CD4-positive, alpha-beta memory T cell (primary cell): ENCODE results near the gene HEMGN. TPM values are rescaled to one million over a fixed set of nuclear protein-coding genes. Genes with fewer than 3 reads are reported as not detected.
A peak's percentile ranks its signal among the peaks of the same experiment; 100 is the strongest.

Experiments used
- CTCF ChIA-PET: fragments of 350-600 bp; sonication (Branson Sonifier 250); formaldehyde crosslinking; loops from one replicate; lab custom pipeline; 2021; ENCODE audit warnings: inconsistent platforms; ENCODE audit not compliant: partially characterized antibody; lab: Charles Lee
- POLR2A ChIA-PET: fragments of 350-600 bp; sonication (Branson Sonifier 250); formaldehyde crosslinking; loops from one replicate; lab custom pipeline; 2021; ENCODE audit not compliant: partially characterized antibody; lab: Charles Lee
- DNase-seq, 5 donors: peaks; one replicate each; pipeline versions ENCODE4 v3.0.0 to v3.0.0-alpha.2; 2020 to 2022; ENCODE audit warnings: mixed read lengths in 1 of 5
- H3K27ac ChIP-seq: one replicate; pipeline ENCODE4 v1.7.0; 2013; ENCODE audit warnings: low read depth, low read length
- H3K27me3 ChIP-seq: 2 replicates; pipeline ENCODE4 v1.7.0; 2013; ENCODE audit warnings: mild to moderate bottlenecking, low read length, moderate library complexity; ENCODE audit not compliant: insufficient read depth
- H3K36me3 ChIP-seq: 2 replicates; pipeline ENCODE4 v1.7.0; 2013; ENCODE audit warnings: mild to moderate bottlenecking, low read length, moderate library complexity; ENCODE audit not compliant: insufficient read depth
- H3K4me1 ChIP-seq: 2 replicates; pipeline ENCODE4 v1.7.0; 2013; ENCODE audit warnings: mild to moderate bottlenecking, low read length, moderate library complexity; ENCODE audit not compliant: insufficient read depth
- H3K4me3 ChIP-seq, 2 donors: one replicate each; pipeline ENCODE4 v1.7.0; 2013; ENCODE audit warnings: low read length in 2 of 2, mild to moderate bottlenecking in 1 of 2
- H3K9me3 ChIP-seq, 2 donors: one replicate each; pipeline ENCODE4 v1.7.0; 2013; ENCODE audit warnings: low read length in 2 of 2, control low read depth in 1 of 2; ENCODE audit not compliant: control insufficient read depth in 1 of 2
- H3K27ac Mint-ChIP-seq, 7 donors: one replicate each; pipeline ENCODE4 v1.8.0; 2020 to 2021; ENCODE audit warnings: mixed read lengths in 7 of 7, mild to moderate bottlenecking in 6 of 7, inconsistent platforms in 3 of 7, moderate library complexity in 3 of 7
- H3K27me3 Mint-ChIP-seq, 2 donors: one replicate each; pipeline ENCODE4 v1.8.0; 2020 to 2021; ENCODE audit warnings: mixed read lengths in 2 of 2
- H3K36me3 Mint-ChIP-seq, 2 donors: one replicate each; pipeline ENCODE4 v1.8.0; 2020 to 2021; ENCODE audit warnings: mixed read lengths in 2 of 2, inconsistent platforms in 1 of 2, mild to moderate bottlenecking in 1 of 2
- H3K4me1 Mint-ChIP-seq, 4 donors: one replicate each; pipeline ENCODE4 v1.8.0; 2020 to 2021; ENCODE audit warnings: mixed read lengths in 4 of 4, mild to moderate bottlenecking in 1 of 4
- H3K4me3 Mint-ChIP-seq, 8 donors: one replicate each; pipeline ENCODE4 v1.8.0; 2020 to 2021; ENCODE audit warnings: mixed read lengths in 8 of 8, mild to moderate bottlenecking in 7 of 8, moderate library complexity in 6 of 8, inconsistent platforms in 3 of 8
- H3K9me3 Mint-ChIP-seq, 8 donors: one replicate each; pipeline ENCODE4 v1.8.0; 2020 to 2021; ENCODE audit warnings: mixed read lengths in 8 of 8, mild to moderate bottlenecking in 5 of 8, inconsistent platforms in 3 of 8, moderate library complexity in 1 of 8
- intact Hi-C: fragments of 100-400 bp; cut with micrococcal nuclease; formaldehyde crosslinking; loops from one replicate; pipeline ENCODE4 v1.15.1; 2023
- polyA plus RNA-seq, 2 donors: library from polyadenylated mRNA; unstranded; fragments of 300-500 nt; fragmentation: Illumina TruSeq; gene quantifications; one replicate each; pipeline ENCODE4 v1.2.3, GENCODE V29; 2021
- total RNA-seq, 2 experiments: library from RNA; stranded (reverse); gene quantifications; one replicate each; pipeline ENCODE4 v1.2.3, GENCODE V29; 2021

The HEMGN gene, protein sequence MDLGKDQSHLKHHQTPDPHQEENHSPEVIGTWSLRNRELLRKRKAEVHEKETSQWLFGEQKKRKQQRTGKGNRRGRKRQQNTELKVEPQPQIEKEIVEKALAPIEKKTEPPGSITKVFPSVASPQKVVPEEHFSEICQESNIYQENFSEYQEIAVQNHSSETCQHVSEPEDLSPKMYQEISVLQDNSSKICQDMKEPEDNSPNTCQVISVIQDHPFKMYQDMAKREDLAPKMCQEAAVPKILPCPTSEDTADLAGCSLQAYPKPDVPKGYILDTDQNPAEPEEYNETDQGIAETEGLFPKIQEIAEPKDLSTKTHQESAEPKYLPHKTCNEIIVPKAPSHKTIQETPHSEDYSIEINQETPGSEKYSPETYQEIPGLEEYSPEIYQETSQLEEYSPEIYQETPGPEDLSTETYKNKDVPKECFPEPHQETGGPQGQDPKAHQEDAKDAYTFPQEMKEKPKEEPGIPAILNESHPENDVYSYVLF
- 1 to 10 TPM; 1.6 to 2.3 TPM for total RNA-seq
- polyA plus RNA-seq: 1 to 10 TPM; 3.4 to 4.0 TPM

DNA sequence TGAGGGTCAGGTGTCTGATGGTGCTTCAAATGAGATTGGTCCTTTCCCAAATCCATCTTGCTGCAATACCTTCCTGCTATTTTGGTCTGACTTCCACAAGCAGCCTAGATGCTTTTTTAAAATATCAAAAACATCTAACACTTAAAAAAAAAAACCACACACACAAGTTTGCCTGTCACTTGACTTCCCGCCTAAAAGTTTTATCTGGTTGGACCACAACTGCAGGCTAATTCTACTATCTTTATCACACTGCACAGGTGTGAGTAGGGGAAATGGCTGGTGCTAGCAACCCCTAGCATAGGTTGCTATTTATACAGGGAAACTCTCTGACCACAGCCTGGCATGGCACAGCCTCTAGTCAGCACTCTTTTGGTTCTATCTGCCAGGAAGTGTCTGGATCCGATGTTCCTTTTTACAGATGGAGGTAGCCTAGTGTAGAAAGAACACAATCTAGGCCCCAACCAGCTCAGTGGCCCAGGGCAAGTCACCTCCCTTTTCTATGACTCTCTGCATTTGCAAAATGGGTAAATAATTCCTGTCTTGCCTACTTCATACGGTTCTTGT lies at the start of gene HEMGN:
Gene HEMGN, minus strand, starts transcription at position 92 of the 564 bp plus-strand sequence. Its CDS starts 36 bp downstream, at position 56.
- Mint-ChIP-seq H3K27me3 (no peaks in the 10 kb centered on the region), H3K9me3 (no peaks in the 10 kb centered on the region), H3K36me3 (no peaks in the 10 kb centered on the region), H3K4me3 (peak within 1 kb of the TSS in 7 of 8 donors; percentile 31 to 79 (median 51)), H3K27ac (peak within 1 kb of the TSS; percentile 67 to 93 (median 89)), H3K4me1 (peaks cover 20 to 37% (median 28%) of the 10 kb centered on the region in 4 donors)
- H3K27ac ChIP-seq: peak within 1 kb of the TSS; percentile 38
- no peaks in the 10 kb centered on the region for H3K36me3 ChIP-seq
- H3K9me3 ChIP-seq: no peaks in the 10 kb centered on the region
- no peaks in the 10 kb centered on the region for H3K27me3 ChIP-seq
- H3K4me3 ChIP-seq: no peak within 1 kb of the TSS
- intact Hi-C loops: loop anchor here (1.0 kb wide), 1 partner anchor 15 kb away; no protein-coding TSS in a partner anchor
- ChIA-PET POLR2A (interaction anchor here (0.8 to 2.3 kb wide), 4 partner anchors 15 to 45 kb away, joined by 3 to 12 read pairs (median 8); partner anchors contain the start of genes ANP32B and TRMO), CTCF (interaction anchor here (1.4 to 8.1 kb wide), 2 partner anchors 14 to 16 kb away, joined by 7 to 61 read pairs; partner anchors contain the start of gene TRMO)
- peaks cover 32% of the 10 kb centered on the region for H3K4me1 ChIP-seq
- peak; percentile 59 to 80 (median 74) for DNase-seq

DNA sequence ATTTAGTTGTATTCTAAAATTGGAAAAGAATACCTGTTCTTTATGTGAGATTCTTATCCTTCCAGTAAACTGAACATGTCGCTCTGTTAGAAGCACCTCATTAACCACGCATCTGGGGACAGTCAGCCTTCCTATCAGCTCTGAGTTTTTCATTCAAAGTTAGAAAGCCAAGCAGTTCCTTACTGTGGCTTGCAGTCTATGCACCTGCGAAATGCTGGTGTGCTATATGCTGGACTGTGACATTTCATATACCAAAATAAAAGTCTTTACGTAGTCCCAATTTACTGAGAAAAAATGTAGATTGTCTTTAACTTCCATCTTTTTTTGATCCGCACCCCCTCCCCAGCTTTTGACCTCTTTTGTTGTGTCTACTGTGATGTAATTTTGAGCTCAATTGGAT lies 49.5 kb upstream of the HEMGN start:
- POLR2A ChIA-PET: interaction anchor here (1.2 to 9.5 kb wide), 3 partner anchors 10 to 66 kb away, joined by 4 to 176 read pairs (median 5); partner anchors contain the start of gene TRMO
- H3K4me3 Mint-ChIP-seq: peak overlapping the region in 4 of 8 donors; percentile 14 to 46 (median 44)

DNA sequence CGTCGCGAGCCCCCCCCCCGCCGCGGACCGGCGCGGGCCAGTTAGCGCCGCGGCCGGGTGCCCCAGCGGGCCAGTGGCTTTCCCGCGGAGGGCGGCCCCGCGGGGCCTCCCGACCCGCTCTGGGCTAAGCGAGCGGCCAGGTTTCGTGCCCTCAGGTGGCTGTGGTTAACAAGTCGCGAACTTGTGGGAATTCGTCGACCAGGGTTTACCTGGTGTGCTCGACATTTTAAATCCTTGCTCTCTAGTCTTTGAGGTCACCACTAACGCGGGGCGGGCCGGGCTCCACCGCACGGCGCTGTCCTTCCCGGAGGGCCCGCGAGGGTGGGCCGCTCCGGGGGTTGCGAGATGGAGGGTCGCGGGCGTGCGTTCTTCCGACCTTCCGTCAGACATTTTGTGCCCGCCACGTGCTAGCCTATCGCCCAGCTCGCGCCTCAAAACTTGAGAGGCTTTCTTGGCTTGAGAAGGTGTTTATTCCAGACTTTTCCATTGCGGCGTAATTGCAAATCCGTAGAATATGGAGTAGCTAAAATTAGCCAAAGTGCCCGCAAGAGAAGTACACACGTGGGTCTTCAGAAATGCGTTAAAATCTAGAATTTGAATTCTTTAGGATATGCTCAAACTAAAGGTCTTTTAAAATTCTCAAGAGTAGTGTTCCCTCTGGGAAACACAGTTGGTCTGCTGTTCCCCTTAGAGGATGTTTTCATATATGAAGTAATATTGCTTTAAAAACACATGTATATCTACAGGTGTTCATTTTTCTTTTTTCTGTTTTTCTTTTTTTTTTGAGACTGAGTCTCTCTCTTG lies 47.3 kb upstream of the HEMGN start:
- Histone ChIP-seq H3K9me3 (no peaks in the 10 kb centered on the region), H3K27me3 (no peaks in the 10 kb centered on the region), H3K27ac (peak overlapping the region; percentile 85), H3K4me3 (peak overlapping the region; percentile 59 to 80), H3K4me1 (peaks cover 59% of the 10 kb centered on the region), H3K36me3 (no peaks in the 10 kb centered on the region)
- H3K36me3 Mint-ChIP-seq: peaks cover 0 to 3% of the 10 kb centered on the region in 2 donors
- no peaks in the 10 kb centered on the region for H3K9me3 Mint-ChIP-seq
- intact Hi-C loops: loop anchor here (10.0 kb wide), 1 partner anchor 290 kb away; the partner anchor contains the start of gene XPA
- CTCF ChIA-PET: interaction anchor here (0.7 to 5.6 kb wide), 8 partner anchors 12 to 95 kb away, joined by 3 to 61 read pairs (median 4); partner anchors contain the start of gene TRMO
- peak overlapping the region; percentile 73 to 96 (median 92) for H3K27ac Mint-ChIP-seq
- H3K4me1 Mint-ChIP-seq: peaks cover 36 to 65% (median 48%) of the 10 kb centered on the region in 4 donors
- no peaks in the 10 kb centered on the region for H3K27me3 Mint-ChIP-seq
- POLR2A ChIA-PET: interaction anchor here (0.9 to 9.5 kb wide), 18 partner anchors 7 to 352 kb away, joined by 3 to 176 read pairs (median 8); partner anchors contain the start of genes NANS, NCBP1, TBC1D2 and TRIM14
- H3K4me3 Mint-ChIP-seq: peak overlapping the region; percentile 46 to 90 (median 84)
- peak; percentile 53 to 69 (median 61) for DNase-seq

More for the DNA sequence above, 49.5 kb upstream of the HEMGN start:
- no peaks in the 10 kb centered on the region for H3K27me3 ChIP-seq
- intact Hi-C loops: loop anchor here (10.0 kb wide), 1 partner anchor 293 kb away; the partner anchor contains the start of gene XPA
- no peaks in the 10 kb centered on the region for H3K9me3 ChIP-seq
- no peak overlapping the region for H3K4me3 ChIP-seq
- DNase-seq: no peak
- peaks cover 77% of the 10 kb centered on the region for H3K4me1 ChIP-seq
- CTCF ChIA-PET: interaction anchor here (1.0 to 2.4 kb wide), 3 partner anchors 9 to 65 kb away, joined by 3 to 13 read pairs (median 4); partner anchors contain the start of gene TRMO
- Mint-ChIP-seq H3K36me3 (peaks cover 0 to 3% of the 10 kb centered on the region in 2 donors), H3K27ac (peak overlapping the region in 5 of 7 donors; percentile 3 to 96 (median 64)), H3K9me3 (no peaks in the 10 kb centered on the region), H3K4me1 (peaks cover 50 to 73% (median 61%) of the 10 kb centered on the region in 4 donors), H3K27me3 (no peaks in the 10 kb centered on the region)
- H3K36me3 ChIP-seq: no peaks in the 10 kb centered on the region
- H3K27ac ChIP-seq: no peak overlapping the region

DNA sequence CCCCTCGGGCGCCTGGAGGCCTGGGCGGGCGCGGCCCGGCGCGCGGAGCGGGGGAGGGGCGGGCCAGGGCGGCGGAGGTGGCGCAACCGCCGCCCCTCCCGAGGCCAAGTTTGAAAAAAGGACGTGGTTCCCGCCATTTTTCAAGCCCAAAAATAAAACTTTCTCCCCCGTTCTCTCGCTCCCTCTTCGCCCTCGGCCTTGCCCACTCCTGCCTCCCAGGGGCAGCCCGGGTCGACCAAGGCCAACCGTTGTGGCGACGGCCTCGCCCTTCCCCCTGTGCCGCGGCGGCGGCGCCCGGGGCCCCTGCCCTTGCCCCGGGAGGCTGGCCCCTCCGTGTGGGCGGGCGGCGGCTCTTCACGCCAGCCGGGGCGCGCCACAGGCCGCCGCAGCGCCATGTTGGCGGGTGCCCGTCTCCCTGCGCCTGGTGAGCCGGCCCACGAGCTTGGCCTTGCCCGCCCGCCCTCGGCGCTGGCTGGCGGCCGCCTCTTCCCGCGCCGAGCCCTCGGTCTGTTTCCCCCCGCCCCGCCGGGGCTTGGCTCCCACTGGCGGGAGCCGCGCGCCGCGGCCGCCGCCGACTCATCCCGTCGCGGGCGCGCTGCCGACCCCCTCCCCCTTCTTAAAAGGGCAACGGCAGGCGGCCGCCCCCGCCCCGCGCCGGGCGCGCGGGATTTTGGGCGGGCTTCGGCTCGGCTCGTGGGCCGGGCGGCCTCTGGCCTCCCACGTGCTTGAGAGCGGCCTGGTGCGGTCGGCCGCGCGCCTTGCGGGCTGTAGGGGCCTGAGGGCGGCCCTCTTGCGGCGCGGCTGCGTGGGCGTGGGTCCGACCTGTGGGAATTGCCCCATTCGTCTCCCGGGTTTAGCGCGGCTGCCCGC lies 46.5 kb upstream of the HEMGN start:
- H3K4me1 ChIP-seq: peaks cover 51% of the 10 kb centered on the region
- Mint-ChIP-seq H3K27me3 (no peaks in the 10 kb centered on the region), H3K36me3 (peaks cover 0 to 3% of the 10 kb centered on the region in 2 donors), H3K9me3 (no peaks in the 10 kb centered on the region), H3K27ac (peak overlapping the region in 5 of 7 donors; percentile 42 to 70 (median 70)), H3K4me3 (peak overlapping the region in 7 of 8 donors; percentile 43 to 83 (median 66)), H3K4me1 (peaks cover 27 to 61% (median 43%) of the 10 kb centered on the region in 4 donors)
- DNase-seq: peak; percentile 78 to 86 (median 84)
- CTCF ChIA-PET: interaction anchor here (1.1 to 5.6 kb wide), 12 partner anchors 8 to 272 kb away, joined by 3 to 61 read pairs (median 6); partner anchors contain the start of gene TRMO
- H3K27ac ChIP-seq: peak overlapping the region; percentile 85
- H3K9me3 ChIP-seq: no peaks in the 10 kb centered on the region
- no peaks in the 10 kb centered on the region for H3K36me3 ChIP-seq
- POLR2A ChIA-PET: interaction anchor here (0.7 to 9.5 kb wide), 28 partner anchors 8 to 351 kb away, joined by 3 to 176 read pairs (median 8); partner anchors contain the start of genes HEMGN, NANS, NCBP1 and TBC1D2
- H3K27me3 ChIP-seq: no peaks in the 10 kb centered on the region
- intact Hi-C loops: loop anchor here (5.0 to 10.0 kb wide), 2 partner anchors 118 to 290 kb away; partner anchors contain the start of gene XPA
- H3K4me3 ChIP-seq: peak overlapping the region; percentile 54 to 80

DNA sequence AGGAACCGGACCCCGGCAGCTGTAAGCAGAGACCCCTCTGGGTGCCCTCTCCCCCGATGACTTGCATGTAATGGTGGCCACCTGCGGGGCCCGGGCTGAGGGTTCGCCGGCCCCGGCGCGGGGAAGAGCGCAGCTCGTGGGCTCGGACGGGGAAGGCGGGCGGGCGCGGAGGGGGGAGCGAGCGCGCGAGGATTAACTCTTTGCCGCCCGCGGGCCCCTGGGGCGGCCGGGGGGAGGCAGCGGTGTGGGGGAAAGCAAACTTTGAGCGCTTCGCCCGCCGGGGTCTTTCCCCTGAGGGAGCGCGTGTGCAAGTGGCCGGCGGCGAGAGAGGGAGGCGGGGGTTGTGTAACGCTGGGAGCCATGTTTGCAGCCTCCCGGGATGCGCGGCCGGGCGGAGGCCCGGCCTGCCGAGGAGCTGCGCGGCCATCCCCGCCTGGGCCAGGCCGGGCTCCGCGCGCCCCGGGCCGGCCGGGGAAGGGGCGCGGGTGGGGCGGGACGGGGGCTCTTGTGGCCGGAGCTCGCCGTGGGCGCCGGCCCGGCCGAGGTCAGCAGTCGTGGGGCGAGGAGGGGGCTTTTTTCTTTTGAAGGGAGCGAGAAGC lies 45.7 kb upstream of the HEMGN start:
- H3K27me3 Mint-ChIP-seq: no peaks in the 10 kb centered on the region
- POLR2A ChIA-PET: interaction anchor here (0.7 to 9.5 kb wide), 36 partner anchors 9 to 350 kb away, joined by 3 to 176 read pairs (median 6); partner anchors contain the start of genes HEMGN, NANS, NCBP1 and TBC1D2
- H3K27ac Mint-ChIP-seq: peak overlapping the region; percentile 81 to 91 (median 89)
- H3K4me3 ChIP-seq: peak overlapping the region in 1 of 2 donors; percentile 81
- H3K9me3 ChIP-seq: no peaks in the 10 kb centered on the region
- peak overlapping the region; percentile 77 to 94 (median 86) for H3K4me3 Mint-ChIP-seq
- H3K9me3 Mint-ChIP-seq: no peaks in the 10 kb centered on the region
- peak in 4 of 5 donors; percentile 65 to 73 (median 70) for DNase-seq
- intact Hi-C loops: loop anchor here (1.0 to 10.0 kb wide), 8 partner anchors 9 to 350 kb away; partner anchors contain the start of genes NANS, NCBP1, TBC1D2 and TRMO
- H3K4me1 Mint-ChIP-seq: peaks cover 21 to 54% (median 36%) of the 10 kb centered on the region in 4 donors
- H3K4me1 ChIP-seq: peaks cover 44% of the 10 kb centered on the region
- CTCF ChIA-PET: interaction anchor here (1.1 to 5.6 kb wide), 14 partner anchors 9 to 273 kb away, joined by 3 to 61 read pairs (median 4); partner anchors contain the start of gene TRMO
- H3K27ac ChIP-seq: peak overlapping the region; percentile 85
- H3K36me3 ChIP-seq: no peaks in the 10 kb centered on the region
- H3K27me3 ChIP-seq: no peaks in the 10 kb centered on the region
- peaks cover 0 to 3% of the 10 kb centered on the region in 2 donors for H3K36me3 Mint-ChIP-seq
